ENCODE measurements around the gene GPATCH2. TPM values are rescaled to one million over a fixed set of nuclear protein-coding genes. Genes with fewer than 3 reads are reported as not detected.

Gene GPATCH2
- total RNA-seq, 1 experiment from 2014 or later: 11.3 TPM

GRCh38 chr1:217561446-217561845 is 69.4 kb downstream of the GPATCH2 start:
- BruUV-seq (replicated peaks): no TSS peak
- Histone ChIP-seq H3K4me2 (ENCODE audit: low read length) (no peak overlapping the region), H3K4me1 (ENCODE audit: control insufficient read depth in 1 of 2, insufficient read depth in 2 of 2, low read length in 2 of 2) (peaks cover 0 to 9% of the 10 kb centered on the region in 2 experiments; a peak in 2 of 4 replicates), H2AFZ (ENCODE audit: low read depth, low read length, poor library complexity, severe bottlenecking) (no peak overlapping the region), H4K20me1 (ENCODE audit: insufficient read depth) (no peaks in the 10 kb centered on the region), H3K9ac (ENCODE audit: low read length) (no peak overlapping the region), H3K9me3 (ENCODE audit: control insufficient read depth in 1 of 2, insufficient read depth in 1 of 2, low read depth in 1 of 2, low read length in 2 of 2) (no peaks in the 10 kb centered on the region), H3K36me3 (ENCODE audit: control insufficient read depth in 1 of 2, insufficient read depth in 2 of 2, low read length in 2 of 2) (no peaks in the 10 kb centered on the region), H3K27ac (ENCODE audit: low read depth, low read length) (no peak overlapping the region), H3K4me3 (replicated peaks in 1 of 2; ENCODE audit: low read depth in 1 of 2, low read length in 2 of 2) (no peak overlapping the region), H3K9me2 (ENCODE audit: insufficient read depth) (no peaks in the 10 kb centered on the region), H3K79me2 (ENCODE audit: insufficient read depth, low read length) (no peaks in the 10 kb centered on the region), H3K27me3 (ENCODE audit: insufficient read depth, low read length) (no peaks in the 10 kb centered on the region)
- ATAC-seq: no peak
- POLR2A ChIA-PET: no interaction called here
- CTCF ChIA-PET: no interaction called here
- intact Hi-C loops (cut with micrococcal nuclease): no loop called here
- RAD21 ChIA-PET (ENCODE audit: low non-redundant PET in 1 of 2, low total read pairs in 2 of 2, uncharacterized antibody in 2 of 2, unreplicated experiment in 2 of 2): no interaction called here
- TF ChIP-seq SP1 (IDR thresholded peaks at IDR 0.05; ENCODE audit: low read depth) (no peak), ZNF274 (IDR thresholded peaks at IDR 0.05; ENCODE audit: low read depth, low read length) (no peak), POLR2AphosphoS5 (IDR thresholded peaks at IDR 0.05; ENCODE audit: low read depth, low read length) (no peak), EZH2phosphoT487 (IDR thresholded peaks at IDR 0.05; ENCODE audit: borderline replicate concordance) (no peak), YY1 (IDR thresholded peaks at IDR 0.05; ENCODE audit: extremely low read depth, insufficient replicate concordance, low read depth, low read length) (no peak), RAD21 (IDR thresholded peaks at IDR 0.05; ENCODE audit: low read depth) (no peak)
- TF ChIP-seq, protein P1, sequence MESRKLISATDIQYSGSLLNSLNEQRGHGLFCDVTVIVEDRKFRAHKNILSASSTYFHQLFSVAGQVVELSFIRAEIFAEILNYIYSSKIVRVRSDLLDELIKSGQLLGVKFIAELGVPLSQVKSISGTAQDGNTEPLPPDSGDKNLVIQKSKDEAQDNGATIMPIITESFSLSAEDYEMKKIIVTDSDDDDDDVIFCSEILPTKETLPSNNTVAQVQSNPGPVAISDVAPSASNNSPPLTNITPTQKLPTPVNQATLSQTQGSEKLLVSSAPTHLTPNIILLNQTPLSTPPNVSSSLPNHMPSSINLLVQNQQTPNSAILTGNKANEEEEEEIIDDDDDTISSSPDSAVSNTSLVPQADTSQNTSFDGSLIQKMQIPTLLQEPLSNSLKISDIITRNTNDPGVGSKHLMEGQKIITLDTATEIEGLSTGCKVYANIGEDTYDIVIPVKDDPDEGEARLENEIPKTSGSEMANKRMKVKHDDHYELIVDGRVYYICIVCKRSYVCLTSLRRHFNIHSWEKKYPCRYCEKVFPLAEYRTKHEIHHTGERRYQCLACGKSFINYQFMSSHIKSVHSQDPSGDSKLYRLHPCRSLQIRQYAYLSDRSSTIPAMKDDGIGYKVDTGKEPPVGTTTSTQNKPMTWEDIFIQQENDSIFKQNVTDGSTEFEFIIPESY (IDR thresholded peaks at IDR 0.05; ENCODE audit: extremely low read depth, insufficient replicate concordance, low read length): no peak
- no peak for DNase-seq (ENCODE audit: low read depth, low spot score)

GRCh38 chr1:217554849-217555248 is 76.0 kb downstream of the GPATCH2 start:
- H3K27ac ChIP-seq (ENCODE audit: low read depth, low read length): no peak overlapping the region
- RAD21 ChIA-PET (ENCODE audit: low non-redundant PET in 1 of 2, low total read pairs in 2 of 2, uncharacterized antibody in 2 of 2, unreplicated experiment in 2 of 2): no interaction called here
- DNase-seq (ENCODE audit: low read depth, low spot score): no peak
- no peaks in the 10 kb centered on the region for H3K79me2 ChIP-seq (ENCODE audit: insufficient read depth, low read length)
- POLR2A ChIA-PET: no interaction called here
- no peak overlapping the region for H2AFZ ChIP-seq (ENCODE audit: low read depth, low read length, poor library complexity, severe bottlenecking)
- intact Hi-C loops (cut with micrococcal nuclease): no loop called here
- H3K9me3 ChIP-seq (ENCODE audit: control insufficient read depth in 1 of 2, insufficient read depth in 1 of 2, low read depth in 1 of 2, low read length in 2 of 2): no peaks in the 10 kb centered on the region
- H3K27me3 ChIP-seq (ENCODE audit: insufficient read depth, low read length): no peaks in the 10 kb centered on the region
- H3K9me2 ChIP-seq (ENCODE audit: insufficient read depth): no peaks in the 10 kb centered on the region
- CTCF ChIA-PET: no interaction called here
- no peak overlapping the region for H3K4me2 ChIP-seq (ENCODE audit: low read length)
- ATAC-seq: no peak
- H3K4me3 ChIP-seq (replicated peaks in 1 of 2; ENCODE audit: low read depth in 1 of 2, low read length in 2 of 2): no peak overlapping the region
- H3K36me3 ChIP-seq (ENCODE audit: control insufficient read depth in 1 of 2, insufficient read depth in 2 of 2, low read length in 2 of 2): no peaks in the 10 kb centered on the region
- BruUV-seq (replicated peaks): no TSS peak
- no peaks in the 10 kb centered on the region for H4K20me1 ChIP-seq (ENCODE audit: insufficient read depth)
- H3K4me1 ChIP-seq (ENCODE audit: control insufficient read depth in 1 of 2, insufficient read depth in 2 of 2, low read length in 2 of 2): no peaks in the 10 kb centered on the region
- no peak overlapping the region for H3K9ac ChIP-seq (ENCODE audit: low read length)
- TF ChIP-seq, protein P1 (IDR thresholded peaks at IDR 0.05; ENCODE audit: extremely low read depth, insufficient replicate concordance, low read length): no peak
- TF ChIP-seq POLR2AphosphoS5 (IDR thresholded peaks at IDR 0.05; ENCODE audit: low read depth, low read length) (no peak), ZFX (IDR thresholded peaks at IDR 0.05) (no peak), EZH2 (IDR thresholded peaks at IDR 0.05) (no peak), MAX (IDR thresholded peaks at IDR 0.05) (no peak), REST (IDR thresholded peaks at IDR 0.05; ENCODE audit: low read depth) (no peak)
- TF ChIP-seq, protein P2, sequence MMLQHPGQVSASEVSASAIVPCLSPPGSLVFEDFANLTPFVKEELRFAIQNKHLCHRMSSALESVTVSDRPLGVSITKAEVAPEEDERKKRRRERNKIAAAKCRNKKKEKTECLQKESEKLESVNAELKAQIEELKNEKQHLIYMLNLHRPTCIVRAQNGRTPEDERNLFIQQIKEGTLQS (IDR thresholded peaks at IDR 0.05): no peak
